ENCODE data around the gene PCDHGA2.

The PCDHGA2 gene

GRCh38 chr5:141369994-141370848, 31.7 kb downstream of the PCDHGA2 start, which contains the start of gene PCDHGB3:
Gene PCDHGB3, plus strand, starts transcription at chr5:141370242. Its CDS starts 153 bp downstream, at chr5:141370395.
- TF ChIP-seq EZH2 (IDR thresholded peaks at IDR 0.05; ENCODE audit: borderline replicate concordance, low read depth, low read length, severe bottlenecking), result no peak
- no peak for TF ChIP-seq CTCF (IDR thresholded peaks at IDR 0.05; ENCODE audit: borderline replicate concordance, extremely low read depth, low read length, poor library complexity, severe bottlenecking)
- Histone ChIP-seq H3K27me3 (ENCODE audit: insufficient read depth, low read length, poor library complexity) (peaks cover 4% of the 10 kb centered on the region), H2AFZ (ENCODE audit: low read depth, low read length) (no peak within 1 kb of the TSS), H3K79me2 (ENCODE audit: insufficient read depth, low read length) (no peaks in the 10 kb centered on the region), H3K4me2 (ENCODE audit: insufficient read depth, low read length) (no peak within 1 kb of the TSS), H3K9ac (ENCODE audit: low read depth, low read length) (no peak within 1 kb of the TSS), H3K4me3 (ENCODE audit: low read depth in 1 of 2, low read length in 2 of 2) (no peak within 1 kb of the TSS), H3K36me3 (ENCODE audit: insufficient read depth, low read length) (no peaks in the 10 kb centered on the region), H3K9me3 (ENCODE audit: insufficient read depth, low read length, severe bottlenecking) (no peaks in the 10 kb centered on the region), H4K20me1 (ENCODE audit: insufficient read depth, low read length) (no peaks in the 10 kb centered on the region), H3K4me1 (ENCODE audit: insufficient read depth, low read length) (no peaks in the 10 kb centered on the region), H3K27ac (ENCODE audit: low read length) (no peak within 1 kb of the TSS)
- ATAC-seq (ENCODE audit: insufficient read depth, low read depth) (no peak), DNase-seq (no peak)

GRCh38 chr5:141371572-141372475, 33.3 kb downstream of the PCDHGA2 start:
- TF ChIP-seq EZH2 (IDR thresholded peaks at IDR 0.05; ENCODE audit: borderline replicate concordance, low read depth, low read length, severe bottlenecking), result no peak
- no peak for TF ChIP-seq CTCF (IDR thresholded peaks at IDR 0.05; ENCODE audit: borderline replicate concordance, extremely low read depth, low read length, poor library complexity, severe bottlenecking)
- Histone ChIP-seq H3K4me2 (ENCODE audit: insufficient read depth, low read length) (no peak overlapping the region), H3K9ac (ENCODE audit: low read depth, low read length) (no peak overlapping the region), H3K79me2 (ENCODE audit: insufficient read depth, low read length) (no peaks in the 10 kb centered on the region), H4K20me1 (ENCODE audit: insufficient read depth, low read length) (no peaks in the 10 kb centered on the region), H3K4me1 (ENCODE audit: insufficient read depth, low read length) (no peaks in the 10 kb centered on the region), H3K9me3 (ENCODE audit: insufficient read depth, low read length, severe bottlenecking) (no peaks in the 10 kb centered on the region), H3K27me3 (ENCODE audit: insufficient read depth, low read length, poor library complexity) (peaks cover 4% of the 10 kb centered on the region), H3K27ac (ENCODE audit: low read length) (no peak overlapping the region), H3K36me3 (ENCODE audit: insufficient read depth, low read length) (no peaks in the 10 kb centered on the region), H2AFZ (ENCODE audit: low read depth, low read length) (no peak overlapping the region), H3K4me3 (ENCODE audit: low read depth in 1 of 2, low read length in 2 of 2) (no peak overlapping the region)
- DNase-seq (no peak), ATAC-seq (ENCODE audit: insufficient read depth, low read depth) (no peak)

GRCh38 chr5:141373673-141374317, 35.2 kb downstream of the PCDHGA2 start, which contains the start of gene PCDHGA6:
Gene PCDHGA6, plus strand, starts transcription at chr5:141373891. Its CDS starts 193 bp downstream, at chr5:141374084.
- ATAC-seq (ENCODE audit: insufficient read depth, low read depth) (no peak), DNase-seq (no peak)
- Histone ChIP-seq H3K36me3 (ENCODE audit: insufficient read depth, low read length) (no peaks in the 10 kb centered on the region), H3K79me2 (ENCODE audit: insufficient read depth, low read length) (no peaks in the 10 kb centered on the region), H3K27me3 (ENCODE audit: insufficient read depth, low read length, poor library complexity) (peaks cover 4% of the 10 kb centered on the region), H4K20me1 (ENCODE audit: insufficient read depth, low read length) (no peaks in the 10 kb centered on the region), H3K4me2 (ENCODE audit: insufficient read depth, low read length) (no peak within 1 kb of the TSS), H2AFZ (ENCODE audit: low read depth, low read length) (no peak within 1 kb of the TSS), H3K4me3 (ENCODE audit: low read depth in 1 of 2, low read length in 2 of 2) (no peak within 1 kb of the TSS), H3K9ac (ENCODE audit: low read depth, low read length) (no peak within 1 kb of the TSS), H3K27ac (ENCODE audit: low read length) (no peak within 1 kb of the TSS), H3K4me1 (ENCODE audit: insufficient read depth, low read length) (no peaks in the 10 kb centered on the region), H3K9me3 (ENCODE audit: insufficient read depth, low read length, severe bottlenecking) (no peaks in the 10 kb centered on the region)
- no peak for TF ChIP-seq CTCF (IDR thresholded peaks at IDR 0.05; ENCODE audit: borderline replicate concordance, extremely low read depth, low read length, poor library complexity, severe bottlenecking)
- no peak for TF ChIP-seq EZH2 (IDR thresholded peaks at IDR 0.05; ENCODE audit: borderline replicate concordance, low read depth, low read length, severe bottlenecking)
